HG02642 (cell line): ENCODE data around the gene IRF8.

ENCODE experiments used
- ATAC-seq: cut with Tn5 transposase; IDR thresholded peaks from one replicate; pipeline ENCODE4 v1.9.1; 2021; ENCODE audit warnings: mild to moderate bottlenecking; ENCODE audit not compliant: unreplicated experiment, poor library complexity

IRF8 gene

GRCh38 chr16:85911251-85911930 lies 12.4 kb downstream of the IRF8 start:
- no peak for ATAC-seq

GRCh38 chr16:85912211-85912974 lies 13.4 kb downstream of the IRF8 start:
- ATAC-seq, result no peak

GRCh38 chr16:85913141-85913601 lies 14.2 kb downstream of the IRF8 start:
- no peak for ATAC-seq

- no peak for ATAC-seq
These were observed 14.9 kb downstream of the IRF8 start for GRCh38 chr16:85913688-85914422.

GRCh38 chr16:85914423-85914794 lies 15.4 kb downstream of the IRF8 start:
- no peak for ATAC-seq

GRCh38 chr16:85915125-85915845 lies 16.3 kb downstream of the IRF8 start:
- no peak for ATAC-seq

- no peak for ATAC-seq
These were observed 17.4 kb downstream of the IRF8 start for GRCh38 chr16:85916141-85916890.

- no peak for ATAC-seq
These were observed 18.1 kb downstream of the IRF8 start for GRCh38 chr16:85917012-85917411.

- ATAC-seq, result no peak
These were observed 19.0 kb downstream of the IRF8 start for GRCh38 chr16:85917959-85918358.

GRCh38 chr16:85918436-85918835 lies 19.5 kb downstream of the IRF8 start:
- ATAC-seq, result no peak

GRCh38 chr16:85919271-85920267 lies 20.6 kb downstream of the IRF8 start:
- no peak for ATAC-seq

- ATAC-seq, result no peak
These were observed 22.1 kb downstream of the IRF8 start for GRCh38 chr16:85921026-85921425.

- no peak for ATAC-seq
These were observed 24.4 kb downstream of the IRF8 start for GRCh38 chr16:85923153-85924021.

GRCh38 chr16:85924675-85925074 lies 25.7 kb downstream of the IRF8 start:
- no peak for ATAC-seq

GRCh38 chr16:85926370-85926769 lies 27.4 kb downstream of the IRF8 start:
- no peak for ATAC-seq

GRCh38 chr16:85927371-85927770 lies 28.4 kb downstream of the IRF8 start:
- ATAC-seq, result no peak

GRCh38 chr16:85927959-85928358 lies 29.0 kb downstream of the IRF8 start:
- no peak for ATAC-seq

GRCh38 chr16:85928401-85928820 lies 29.4 kb downstream of the IRF8 start:
- ATAC-seq, result no peak
